Mesothelial cell of epicardium (in vitro differentiated cells): ENCODE results near the gene ACTR2. TPM values are rescaled to one million over a fixed set of nuclear protein-coding genes. Genes with fewer than 3 reads are reported as not detected.
"Not testable (repeated sequence)": the region's sequence is repeated elsewhere in the genome, so short reads cannot be mapped to it uniquely, and the experiment has no call there.

ENCODE experiments used
- DNase-seq, 2 experiments: peaks; one replicate each; pipeline ENCODE4 v3.0.0; 2021; ENCODE audit warnings: low spot score in 2 of 2; ENCODE audit not compliant: unreplicated experiment in 2 of 2
- H3K27ac Mint-ChIP-seq: 2 replicates; pipeline ENCODE4 v1.8.0; 2021; ENCODE audit warnings: mixed read lengths
- H3K27me3 Mint-ChIP-seq: 2 replicates; pipeline ENCODE4 v1.8.0; 2021; ENCODE audit warnings: low read depth, mixed read lengths
- H3K36me3 Mint-ChIP-seq: 2 replicates; pipeline ENCODE4 v1.8.0; 2021; ENCODE audit warnings: mixed read lengths
- H3K4me1 Mint-ChIP-seq: 2 replicates; pipeline ENCODE4 v1.8.0; 2021; ENCODE audit warnings: mixed read lengths
- H3K4me3 Mint-ChIP-seq: 2 replicates; pipeline ENCODE4 v1.8.0; 2021; ENCODE audit warnings: mild to moderate bottlenecking, moderate library complexity, mixed read lengths
- H3K9me3 Mint-ChIP-seq: 2 replicates; pipeline ENCODE4 v1.8.0; 2021; ENCODE audit warnings: mixed read lengths
- CTCF ChIP-seq: fragments of 200-600 bp; sonication (generic); IDR thresholded peaks from one replicate; pipeline ENCODE4 v1.5.0; 2021; ENCODE audit warnings: antibody characterized with exemption; ENCODE audit not compliant: unreplicated experiment
- total RNA-seq: library from RNA; stranded (reverse); gene quantifications from 3 replicates; pipeline ENCODE4 v1.2.1, GENCODE V29; 2021

The ACTR2 gene
- total RNA-seq, 1 donor from 2014 or later = 171 TPM

GRCh38 chr2:65313954-65314256 is 86.3 kb downstream of the ACTR2 start:
- TF ChIP-seq CTCF = no peak
- Mint-ChIP-seq H3K27ac (no peak overlapping the region), H3K36me3 (peaks cover 42% of the 10 kb centered on the region), H3K9me3 (no peaks in the 10 kb centered on the region), H3K4me3 (no peak overlapping the region), H3K4me1 (peaks cover 22% of the 10 kb centered on the region), H3K27me3 (no peaks in the 10 kb centered on the region)
- DNase-seq = no peak

DNA sequence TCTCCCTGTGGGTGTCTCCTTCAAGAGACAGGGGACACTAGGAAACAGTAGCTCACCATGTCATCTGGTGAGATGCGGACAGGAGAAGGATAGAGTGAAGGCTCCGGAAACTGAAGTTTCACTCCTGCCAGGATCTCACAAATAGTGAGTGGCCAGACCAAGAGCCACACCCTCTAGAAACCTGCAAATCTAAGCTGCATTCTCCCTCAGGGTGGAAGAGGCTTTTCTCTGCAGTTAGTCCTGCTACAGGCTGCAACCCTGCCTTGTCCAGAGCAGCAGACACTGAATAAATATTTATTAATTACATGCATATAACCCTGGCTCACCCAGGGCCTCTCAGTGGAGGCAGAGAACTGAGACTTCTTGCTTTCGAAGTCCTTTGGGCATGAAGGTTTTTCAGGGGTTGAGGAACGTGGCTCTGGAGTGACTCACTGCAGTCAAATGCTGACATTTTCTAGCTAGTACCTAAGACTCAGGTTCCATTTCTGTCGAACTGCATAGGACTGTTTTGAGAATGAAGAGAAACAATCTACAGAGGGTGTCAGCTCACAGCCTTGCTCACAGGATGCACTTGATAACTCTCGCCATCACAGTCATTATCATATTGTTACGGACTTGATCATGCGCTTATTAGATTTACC is 87.3 kb downstream of the ACTR2 start:
- H3K27ac Mint-ChIP-seq = no peak overlapping the region
- H3K36me3 Mint-ChIP-seq = peaks cover 44% of the 10 kb centered on the region
- H3K9me3 Mint-ChIP-seq = no peaks in the 10 kb centered on the region
- H3K4me3 Mint-ChIP-seq = no peak overlapping the region
- no peak for DNase-seq
- H3K27me3 Mint-ChIP-seq = no peaks in the 10 kb centered on the region
- H3K4me1 Mint-ChIP-seq = peaks cover 17% of the 10 kb centered on the region
- TF ChIP-seq CTCF = no peak

GRCh38 chr2:65316072-65316471 is 88.4 kb downstream of the ACTR2 start:
- peak overlapping the region; percentile 75 for H3K27ac Mint-ChIP-seq
- no peak for DNase-seq
- H3K4me1 Mint-ChIP-seq = peaks cover 9% of the 10 kb centered on the region
- H3K27me3 Mint-ChIP-seq = no peaks in the 10 kb centered on the region
- H3K9me3 Mint-ChIP-seq = no peaks in the 10 kb centered on the region
- TF ChIP-seq CTCF = no peak
- H3K4me3 Mint-ChIP-seq = no peak overlapping the region
- H3K36me3 Mint-ChIP-seq = peaks cover 44% of the 10 kb centered on the region

DNA sequence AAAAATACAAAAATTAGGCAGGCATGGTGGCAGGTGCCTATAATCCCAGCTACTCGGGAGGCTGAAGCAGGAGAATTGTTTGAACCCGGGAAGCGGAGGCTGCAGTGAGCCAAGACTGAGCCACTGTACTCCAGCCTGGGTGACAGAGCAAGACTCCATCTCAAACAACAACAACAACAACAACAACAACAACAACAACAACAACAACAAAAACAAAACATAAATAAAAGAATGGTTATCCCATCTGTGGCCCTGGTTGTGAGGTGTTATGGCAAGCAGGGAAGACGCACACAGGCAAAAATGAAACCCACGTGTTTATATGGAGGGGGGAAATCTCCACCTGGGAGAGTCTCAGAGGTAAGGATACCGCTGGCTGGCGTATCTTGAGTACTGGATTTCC is 89.7 kb downstream of the ACTR2 start:
- not testable (repeated sequence) for H3K27ac Mint-ChIP-seq, H3K4me1 Mint-ChIP-seq, DNase-seq, H3K4me3 Mint-ChIP-seq, H3K27me3 Mint-ChIP-seq, H3K9me3 Mint-ChIP-seq
- peaks cover 45% of the 10 kb centered on the region for H3K36me3 Mint-ChIP-seq

DNA sequence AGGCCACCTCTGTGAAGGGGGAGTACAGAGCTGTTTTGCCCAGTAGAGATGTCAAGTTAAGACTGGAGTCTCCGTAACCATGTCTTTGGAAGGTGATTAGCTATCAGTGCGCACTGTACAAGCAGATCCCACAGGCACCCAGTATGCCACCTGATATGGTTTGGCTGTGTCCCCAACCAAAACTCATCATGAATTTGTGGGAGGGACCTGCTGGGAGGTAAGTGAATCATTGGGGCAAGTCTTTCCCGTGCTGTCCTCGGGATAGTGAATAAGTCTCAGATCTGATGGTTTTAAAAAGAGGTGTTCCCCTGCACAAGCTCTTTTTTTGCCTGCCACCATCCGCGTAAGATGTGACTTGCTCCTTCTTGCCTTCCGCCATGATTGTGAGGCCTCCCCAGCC is 90.2 kb downstream of the ACTR2 start:
- no peaks in the 10 kb centered on the region for H3K9me3 Mint-ChIP-seq
- no peaks in the 10 kb centered on the region for H3K27me3 Mint-ChIP-seq
- no peak for DNase-seq
- no peak overlapping the region for H3K27ac Mint-ChIP-seq
- peaks cover 42% of the 10 kb centered on the region for H3K36me3 Mint-ChIP-seq
- no peak overlapping the region for H3K4me3 Mint-ChIP-seq
- peaks cover 9% of the 10 kb centered on the region for H3K4me1 Mint-ChIP-seq
- no peak for TF ChIP-seq CTCF

DNA sequence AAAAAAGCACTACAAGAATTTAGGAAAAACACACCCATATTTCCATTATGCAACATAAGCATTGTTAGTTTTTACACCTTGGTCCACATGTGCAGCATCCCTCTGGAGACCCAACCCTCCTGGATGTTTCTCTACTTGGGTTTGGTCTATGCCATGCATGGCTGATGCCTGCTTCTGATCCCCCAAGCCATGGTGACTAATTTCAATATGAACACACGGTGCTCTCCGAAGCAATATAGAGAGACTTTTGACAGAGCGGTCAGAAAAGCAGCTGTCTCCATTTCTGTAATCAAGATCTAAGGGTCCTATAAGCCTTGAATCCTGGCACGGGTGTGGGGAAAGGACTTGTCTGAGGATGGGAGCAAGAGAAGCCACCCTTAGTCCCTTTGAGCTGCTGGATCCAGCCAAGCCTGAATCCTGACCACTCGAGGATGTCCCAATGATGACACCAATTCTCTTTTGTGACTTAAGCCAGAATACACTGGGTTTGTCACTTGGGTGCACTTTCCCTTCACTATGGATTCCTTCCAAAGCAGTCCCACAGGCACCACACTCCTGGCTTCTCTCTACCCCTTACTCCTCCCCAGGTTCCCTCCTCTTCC is 91.5 kb downstream of the ACTR2 start:
- Mint-ChIP-seq H3K27me3 (no peaks in the 10 kb centered on the region), H3K27ac (no peak overlapping the region), H3K4me3 (no peak overlapping the region), H3K9me3 (no peaks in the 10 kb centered on the region), H3K4me1 (peaks cover 9% of the 10 kb centered on the region), H3K36me3 (peaks cover 29% of the 10 kb centered on the region)
- no peak for TF ChIP-seq CTCF
- DNase-seq = no peak
